Parietal lobe (tissue), 1 donor: Measurements from ENCODE around the gene POLA2. TPM values are rescaled to one million over a fixed set of nuclear protein-coding genes. Genes with fewer than 3 reads are reported as not detected.

Source experiments
- total RNA-seq: library from RNA; depleted of rRNA; stranded (reverse); fragments of >200 nt; gene quantifications from one replicate; pipeline ENCODE4 v1.2.3, GENCODE V29; 2014

The POLA2 gene, protein sequence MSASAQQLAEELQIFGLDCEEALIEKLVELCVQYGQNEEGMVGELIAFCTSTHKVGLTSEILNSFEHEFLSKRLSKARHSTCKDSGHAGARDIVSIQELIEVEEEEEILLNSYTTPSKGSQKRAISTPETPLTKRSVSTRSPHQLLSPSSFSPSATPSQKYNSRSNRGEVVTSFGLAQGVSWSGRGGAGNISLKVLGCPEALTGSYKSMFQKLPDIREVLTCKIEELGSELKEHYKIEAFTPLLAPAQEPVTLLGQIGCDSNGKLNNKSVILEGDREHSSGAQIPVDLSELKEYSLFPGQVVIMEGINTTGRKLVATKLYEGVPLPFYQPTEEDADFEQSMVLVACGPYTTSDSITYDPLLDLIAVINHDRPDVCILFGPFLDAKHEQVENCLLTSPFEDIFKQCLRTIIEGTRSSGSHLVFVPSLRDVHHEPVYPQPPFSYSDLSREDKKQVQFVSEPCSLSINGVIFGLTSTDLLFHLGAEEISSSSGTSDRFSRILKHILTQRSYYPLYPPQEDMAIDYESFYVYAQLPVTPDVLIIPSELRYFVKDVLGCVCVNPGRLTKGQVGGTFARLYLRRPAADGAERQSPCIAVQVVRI
- 4.7 TPM for total RNA-seq

DNA sequence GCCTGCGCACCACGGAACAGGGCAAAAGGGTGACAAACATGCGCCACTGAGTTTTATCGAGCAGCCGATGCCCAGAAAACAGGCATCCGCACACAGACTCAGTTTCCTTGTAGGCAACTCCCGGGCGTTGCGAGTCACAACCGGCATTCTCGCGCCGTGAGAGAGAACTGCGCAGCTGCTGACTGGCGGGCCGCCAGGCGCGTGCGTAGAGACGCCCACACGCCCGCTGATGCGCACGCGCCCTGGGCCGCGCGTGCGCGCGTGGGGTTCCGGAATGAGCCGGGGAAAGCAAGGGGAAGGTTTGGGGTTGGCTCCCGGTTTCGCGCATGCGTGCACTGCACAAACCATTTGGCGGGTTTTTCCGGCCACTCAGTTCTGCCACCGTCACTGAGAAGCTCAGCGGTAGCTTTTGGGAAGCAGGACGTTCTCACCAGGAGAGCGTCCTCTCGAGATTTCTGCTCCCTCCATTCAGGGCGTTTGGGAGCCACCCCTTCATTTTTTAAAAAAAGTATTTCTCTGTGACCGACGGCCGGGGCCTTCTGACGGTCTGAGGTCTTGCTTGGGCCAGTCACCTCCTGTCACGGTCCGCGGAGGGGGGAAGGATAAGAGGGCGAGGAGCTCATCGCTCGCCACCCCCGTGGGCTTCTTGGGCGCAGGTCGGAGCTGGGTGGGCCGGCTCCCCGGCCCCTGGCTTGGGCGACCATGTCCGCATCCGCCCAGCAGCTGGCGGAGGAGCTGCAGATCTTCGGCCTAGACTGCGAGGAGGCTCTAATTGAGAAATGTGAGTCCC, at the start of gene POLA2:
POLA2 (plus strand) TSS at position 372 of the 790 bp plus-strand sequence; CDS start at position 703, 331 bp downstream.

DNA sequence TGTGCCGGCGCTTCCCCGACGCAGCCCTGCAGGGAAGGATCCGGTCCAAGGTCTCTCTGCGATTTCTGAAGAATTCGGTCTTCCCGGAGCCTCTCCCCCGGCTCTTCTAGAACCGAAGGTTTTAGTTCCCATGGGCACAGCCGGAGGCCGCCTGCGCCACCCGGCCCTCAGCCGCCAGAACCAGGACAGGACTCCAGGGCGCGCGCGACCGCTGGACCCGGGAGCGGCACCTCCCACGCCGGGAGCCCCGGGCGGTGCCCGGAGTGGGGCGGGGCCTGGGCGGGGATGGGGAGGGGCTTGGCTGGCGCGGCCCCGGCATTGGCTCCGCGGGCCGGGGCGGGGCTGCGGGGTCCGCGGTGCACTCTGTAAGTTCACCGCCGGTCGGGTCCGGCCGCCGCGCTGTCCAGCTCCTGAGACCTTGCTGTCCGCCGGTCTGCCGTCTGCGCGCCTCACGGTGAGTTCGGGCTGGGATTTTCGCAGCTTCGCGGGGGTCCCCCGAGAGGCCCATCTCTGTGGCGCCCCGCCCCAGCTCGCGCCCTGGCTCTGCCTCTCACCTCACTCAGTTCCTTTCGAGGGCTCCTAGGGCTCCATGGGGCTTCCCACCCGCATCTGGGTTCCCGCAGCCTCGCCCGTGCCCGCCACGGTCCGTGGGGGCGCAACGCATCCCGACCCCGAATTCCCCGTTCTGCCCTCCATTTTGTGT, 52.9 kb downstream of the POLA2 start, which contains the start of gene CDC42EP2:
CDC42EP2 (plus strand) TSS at position 366 of the 703 bp plus-strand sequence. CDS start 6,033 bp downstream, outside the sequence.

Other genes with a start within 250 kb of the POLA2 start
- 42.9 TPM for gene ARL2, start 247.8 kb upstream of the POLA2 start, total RNA-seq
- gene SNX15, start 234.5 kb upstream of the POLA2 start, total RNA-seq, result 21.9 TPM
- 4.7 TPM for gene SAC3D1, start 220.8 kb upstream of the POLA2 start, total RNA-seq
- gene NAALADL1, start 203.4 kb upstream of the POLA2 start, total RNA-seq, result 2.2 TPM
- gene CDCA5, start 177.9 kb upstream of the POLA2 start, total RNA-seq, result 2.8 TPM
- gene ZFPL1, start 177.7 kb upstream of the POLA2 start, total RNA-seq, result 20.3 TPM
- 197 TPM for gene VPS51, start 165.7 kb upstream of the POLA2 start, total RNA-seq
- gene TM7SF2, start 150.1 kb upstream of the POLA2 start, total RNA-seq, result 61.0 TPM
- 4.7 TPM for gene ZNHIT2, start 144.3 kb upstream of the POLA2 start, total RNA-seq
- gene FAU, start 139.8 kb upstream of the POLA2 start, total RNA-seq, result 168 TPM
- gene MRPL49, start 139.6 kb upstream of the POLA2 start, total RNA-seq, result 29.4 TPM
- gene SYVN1, start 127.4 kb upstream of the POLA2 start, total RNA-seq, result 22.2 TPM
- not detected for gene SPDYC, start 91.7 kb upstream of the POLA2 start, total RNA-seq
- 65.7 TPM for gene CAPN1, start 80.0 kb upstream of the POLA2 start, total RNA-seq
- 9.4 TPM for gene CDC42EP2, start 52.9 kb downstream of the POLA2 start, total RNA-seq
- 50.7 TPM for gene DPF2, start 71.9 kb downstream of the POLA2 start, total RNA-seq
- gene TIGD3, start 92.8 kb downstream of the POLA2 start, total RNA-seq, result 3.8 TPM
- 0.31 TPM for gene SLC25A45, start 120.7 kb downstream of the POLA2 start, total RNA-seq
- gene FRMD8, start 124.7 kb downstream of the POLA2 start, total RNA-seq, result 7.8 TPM
- 11.6 TPM for gene NEAT1, start 160.8 kb downstream of the POLA2 start, total RNA-seq
- 25,265 TPM for gene MALAT1, start 237.1 kb downstream of the POLA2 start, total RNA-seq